KMS-11 (cell line): Measurements from ENCODE around the gene ZC3H8.

ENCODE experiments used
- H2AFZ ChIP-seq: fragments of 200-600 bp; sonication (generic); 2 replicates; pipeline ENCODE4 v1.6.1; 2016; ENCODE audit warnings: antibody characterized with exemption, mixed run types, low read depth
- H3K27ac ChIP-seq: fragments of 200-600 bp; sonication (generic); 2 replicates; pipeline ENCODE4 v1.6.1; 2016; ENCODE audit warnings: mild to moderate bottlenecking, mixed run types
- H3K27me3 ChIP-seq: fragments of 200-600 bp; sonication (generic); 2 replicates; pipeline ENCODE4 v1.6.1; 2017; ENCODE audit warnings: mild to moderate bottlenecking, low read depth, mixed run types, moderate library complexity; ENCODE audit not compliant: insufficient read depth
- H3K36me3 ChIP-seq: fragments of 200-600 bp; sonication (generic); 2 replicates; pipeline ENCODE4 v1.6.1; 2017; ENCODE audit warnings: mild to moderate bottlenecking, mixed run types; ENCODE audit not compliant: insufficient read depth
- H3K4me1 ChIP-seq: fragments of 200-600 bp; sonication (generic); 2 replicates; pipeline ENCODE4 v1.6.1; 2016; ENCODE audit warnings: mild to moderate bottlenecking, low read depth, mixed run types; ENCODE audit not compliant: poor library complexity, severe bottlenecking
- H3K4me2 ChIP-seq: fragments of 200-600 bp; sonication (generic); 2 replicates; pipeline ENCODE4 v1.7.0; 2016; ENCODE audit warnings: mild to moderate bottlenecking, mixed run types
- H3K4me3 ChIP-seq: fragments of 200-600 bp; sonication (generic); IDR thresholded peaks from 2 replicates; pipeline ENCODE4 v1.6.1; 2017; ENCODE audit warnings: low read depth, low read length, mixed read lengths; ENCODE audit not compliant: insufficient read depth
- H3K79me2 ChIP-seq: fragments of 200-600 bp; sonication (generic); 2 replicates; pipeline ENCODE4 v1.6.1; 2016; ENCODE audit warnings: low read depth, mixed run types; ENCODE audit not compliant: insufficient read depth
- H3K9ac ChIP-seq: fragments of 200-600 bp; sonication (generic); 2 replicates; pipeline ENCODE4 v1.6.1; 2016; ENCODE audit warnings: mild to moderate bottlenecking, mixed run types
- H4K20me1 ChIP-seq: fragments of 200-600 bp; sonication (generic); 2 replicates; pipeline ENCODE4 v1.6.1; 2016; ENCODE audit warnings: mild to moderate bottlenecking, mixed run types; ENCODE audit not compliant: insufficient read depth
- TF ChIP-seq, protein P1 (sequence below): fragments of 200-600 bp; sonication (generic); conservative IDR thresholded peaks from 2 replicates; pipeline ENCODE4 v1.6.1; 2017; ENCODE audit warnings: low read depth, mild to moderate bottlenecking, antibody characterized with exemption, low read length, moderate library complexity, mixed read lengths

Gene ZC3H8

GRCh38 chr2:112199188-112199587 lies 55.7 kb downstream of the ZC3H8 start:
- Histone ChIP-seq H3K4me2 (no peak overlapping the region), H3K36me3 (no peaks in the 10 kb centered on the region), H3K4me3 (no peak overlapping the region), H3K27me3 (no peaks in the 10 kb centered on the region), H2AFZ (no peak overlapping the region), H3K79me2 (no peaks in the 10 kb centered on the region), H3K27ac (no peak overlapping the region), H3K4me1 (no peaks in the 10 kb centered on the region), H3K9ac (no peak overlapping the region), H4K20me1 (no peaks in the 10 kb centered on the region)
- TF ChIP-seq, protein P1, sequence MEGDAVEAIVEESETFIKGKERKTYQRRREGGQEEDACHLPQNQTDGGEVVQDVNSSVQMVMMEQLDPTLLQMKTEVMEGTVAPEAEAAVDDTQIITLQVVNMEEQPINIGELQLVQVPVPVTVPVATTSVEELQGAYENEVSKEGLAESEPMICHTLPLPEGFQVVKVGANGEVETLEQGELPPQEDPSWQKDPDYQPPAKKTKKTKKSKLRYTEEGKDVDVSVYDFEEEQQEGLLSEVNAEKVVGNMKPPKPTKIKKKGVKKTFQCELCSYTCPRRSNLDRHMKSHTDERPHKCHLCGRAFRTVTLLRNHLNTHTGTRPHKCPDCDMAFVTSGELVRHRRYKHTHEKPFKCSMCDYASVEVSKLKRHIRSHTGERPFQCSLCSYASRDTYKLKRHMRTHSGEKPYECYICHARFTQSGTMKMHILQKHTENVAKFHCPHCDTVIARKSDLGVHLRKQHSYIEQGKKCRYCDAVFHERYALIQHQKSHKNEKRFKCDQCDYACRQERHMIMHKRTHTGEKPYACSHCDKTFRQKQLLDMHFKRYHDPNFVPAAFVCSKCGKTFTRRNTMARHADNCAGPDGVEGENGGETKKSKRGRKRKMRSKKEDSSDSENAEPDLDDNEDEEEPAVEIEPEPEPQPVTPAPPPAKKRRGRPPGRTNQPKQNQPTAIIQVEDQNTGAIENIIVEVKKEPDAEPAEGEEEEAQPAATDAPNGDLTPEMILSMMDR = no peak

GRCh38 chr2:112198780-112199179 lies 56.1 kb downstream of the ZC3H8 start:
- no peak overlapping the region for H3K27ac ChIP-seq
- H3K27me3 ChIP-seq = no peaks in the 10 kb centered on the region
- H3K9ac ChIP-seq = no peak overlapping the region
- no peaks in the 10 kb centered on the region for H3K36me3 ChIP-seq
- no peaks in the 10 kb centered on the region for H4K20me1 ChIP-seq
- no peak overlapping the region for H3K4me2 ChIP-seq
- no peak overlapping the region for H3K4me3 ChIP-seq
- TF ChIP-seq, protein P1 = no peak
- no peaks in the 10 kb centered on the region for H3K4me1 ChIP-seq
- H2AFZ ChIP-seq = no peak overlapping the region
- no peaks in the 10 kb centered on the region for H3K79me2 ChIP-seq

DNA sequence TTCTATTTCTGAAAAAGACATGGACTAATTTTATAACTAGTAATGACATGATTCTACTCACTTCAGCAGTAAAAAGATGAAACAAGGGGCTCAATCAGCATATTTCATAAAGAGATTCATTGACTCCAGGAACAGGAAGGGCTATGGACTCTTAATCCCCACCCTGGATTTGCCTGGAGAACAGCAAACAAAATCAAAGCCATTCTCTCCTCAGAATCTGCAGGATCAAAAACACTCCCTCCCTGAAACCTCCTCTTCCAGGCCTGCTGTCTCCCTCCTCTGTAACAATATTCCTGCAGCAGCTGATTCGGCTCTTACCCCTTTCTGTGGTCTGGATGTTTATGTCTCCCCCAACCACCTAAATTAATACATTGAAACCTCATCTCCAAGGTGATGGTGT lies 57.0 kb downstream of the ZC3H8 start:
- no peak overlapping the region for H3K27ac ChIP-seq
- no peaks in the 10 kb centered on the region for H3K79me2 ChIP-seq
- no peak overlapping the region for H2AFZ ChIP-seq
- TF ChIP-seq, protein P1 = no peak
- H3K4me1 ChIP-seq = no peaks in the 10 kb centered on the region
- H3K36me3 ChIP-seq = no peaks in the 10 kb centered on the region
- H3K4me3 ChIP-seq = no peak overlapping the region
- no peaks in the 10 kb centered on the region for H4K20me1 ChIP-seq
- H3K27me3 ChIP-seq = no peaks in the 10 kb centered on the region
- H3K4me2 ChIP-seq = no peak overlapping the region
- H3K9ac ChIP-seq = no peak overlapping the region

DNA sequence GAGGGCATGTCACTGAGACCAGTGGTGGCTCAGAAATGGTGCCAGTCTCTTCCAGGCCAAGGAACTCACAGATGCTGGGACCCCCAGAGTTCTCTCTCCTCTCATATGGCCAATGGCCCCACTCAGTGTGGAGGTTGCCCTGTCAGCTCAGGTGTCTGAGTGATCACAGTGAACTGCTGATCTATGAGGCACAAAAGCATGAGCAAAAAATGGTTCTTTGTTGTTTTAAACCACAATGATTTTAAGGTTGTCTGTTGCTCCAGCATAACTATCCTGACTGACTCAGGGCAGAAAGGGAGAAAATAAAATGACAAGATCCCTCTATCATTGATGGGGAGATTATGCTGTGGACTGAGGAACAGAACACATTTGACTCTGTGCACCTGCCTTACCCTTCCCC lies 58.9 kb downstream of the ZC3H8 start:
- Histone ChIP-seq H3K27ac (no peak overlapping the region), H3K79me2 (no peaks in the 10 kb centered on the region), H3K27me3 (no peaks in the 10 kb centered on the region), H3K4me1 (no peaks in the 10 kb centered on the region), H3K36me3 (no peaks in the 10 kb centered on the region), H3K4me3 (no peak overlapping the region), H3K4me2 (no peak overlapping the region), H3K9ac (no peak overlapping the region), H2AFZ (no peak overlapping the region), H4K20me1 (no peaks in the 10 kb centered on the region)
- TF ChIP-seq, protein P1 = no peak
